ENCODE data around the gene GNAZ. TPM values are rescaled to one million over a fixed set of nuclear protein-coding genes. Genes with fewer than 3 reads are reported as not detected.
A peak's percentile ranks its signal among the peaks of the same experiment; 100 is the strongest.

GNAZ gene
- total RNA-seq, 1 experiment from 2014 or later: 5.0 TPM

DNA sequence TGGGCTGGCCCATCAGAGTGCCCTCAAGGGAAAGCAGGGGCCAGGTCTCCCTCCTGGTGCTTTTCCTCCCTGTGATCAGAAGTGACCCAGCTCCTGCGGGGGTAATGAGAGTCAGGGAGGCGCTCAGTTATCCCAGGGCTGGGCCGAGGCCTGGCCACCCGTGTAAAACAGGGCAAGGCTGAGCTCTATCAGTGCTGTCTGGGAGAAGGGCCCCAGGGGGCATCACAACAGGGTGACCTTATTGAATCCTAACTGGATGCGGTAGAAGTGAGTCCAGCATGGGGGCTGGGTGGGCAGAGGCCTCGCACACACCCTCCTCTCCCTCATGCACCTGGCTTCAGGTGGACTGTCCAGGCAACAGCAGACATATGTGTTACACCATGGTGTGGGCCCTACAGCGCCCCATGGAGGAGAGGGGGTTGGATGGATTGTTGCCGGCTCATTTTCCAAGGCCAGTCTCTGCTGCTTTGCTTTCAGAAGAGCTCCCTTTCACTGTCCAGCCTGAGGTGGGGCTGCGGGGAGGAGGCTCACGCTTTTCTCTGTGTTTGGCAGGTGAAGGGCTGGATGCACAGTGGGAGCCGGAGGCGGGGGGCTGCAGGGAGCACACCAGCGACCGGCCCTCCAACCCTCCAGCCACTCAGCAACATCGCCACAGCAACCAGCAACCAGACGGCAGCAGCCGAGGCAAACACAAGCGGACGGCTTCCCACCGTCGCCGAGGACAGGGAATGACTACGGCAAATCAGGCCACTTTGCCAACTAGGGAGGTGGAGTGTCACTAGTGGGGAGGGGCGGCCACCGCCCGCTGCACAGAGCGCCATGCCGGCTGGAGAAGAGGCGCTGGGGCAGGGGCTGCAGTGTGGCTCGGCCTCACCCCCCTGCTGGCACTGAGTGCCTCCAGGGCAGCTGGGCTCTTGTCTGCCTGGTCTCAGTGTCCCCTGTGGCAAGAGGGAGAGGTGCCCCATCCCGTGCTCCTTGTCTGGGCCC, 24.7 kb downstream of the GNAZ start:
- H3K9me3 ChIP-seq (ENCODE audit: control insufficient read depth, low read depth, low read length): no peaks in the 10 kb centered on the region
- H3K9ac ChIP-seq (ENCODE audit: extremely low read depth, insufficient read length, low read length): no peak overlapping the region
- Mint-ChIP-seq H3K27me3 (ENCODE audit: low read depth) (no peaks in the 10 kb centered on the region; the same call in none of the 2 replicates), H3K4me3 (no peak overlapping the region), H3K27ac (peak overlapping the region in 2 of 3 experiments; percentile 39 to 55; a peak in 2 of 7 replicates), H3K4me1 (peaks cover 0 to 9% of the 10 kb centered on the region in 2 experiments; a peak in 2 of 4 replicates), H3K36me3 (ENCODE audit: insufficient read depth in 1 of 3, low read depth in 3 of 3) (peaks cover 0 to 13% (median 4%) of the 10 kb centered on the region in 3 experiments; a peak in 3 of 7 replicates), H3K9me3 (no peaks in the 10 kb centered on the region)
- H3K14ac ChIP-seq (ENCODE audit: insufficient read depth, low read length): no peak overlapping the region; the same call in 1 of the 2 replicates
- TF ChIP-seq, protein P1, sequence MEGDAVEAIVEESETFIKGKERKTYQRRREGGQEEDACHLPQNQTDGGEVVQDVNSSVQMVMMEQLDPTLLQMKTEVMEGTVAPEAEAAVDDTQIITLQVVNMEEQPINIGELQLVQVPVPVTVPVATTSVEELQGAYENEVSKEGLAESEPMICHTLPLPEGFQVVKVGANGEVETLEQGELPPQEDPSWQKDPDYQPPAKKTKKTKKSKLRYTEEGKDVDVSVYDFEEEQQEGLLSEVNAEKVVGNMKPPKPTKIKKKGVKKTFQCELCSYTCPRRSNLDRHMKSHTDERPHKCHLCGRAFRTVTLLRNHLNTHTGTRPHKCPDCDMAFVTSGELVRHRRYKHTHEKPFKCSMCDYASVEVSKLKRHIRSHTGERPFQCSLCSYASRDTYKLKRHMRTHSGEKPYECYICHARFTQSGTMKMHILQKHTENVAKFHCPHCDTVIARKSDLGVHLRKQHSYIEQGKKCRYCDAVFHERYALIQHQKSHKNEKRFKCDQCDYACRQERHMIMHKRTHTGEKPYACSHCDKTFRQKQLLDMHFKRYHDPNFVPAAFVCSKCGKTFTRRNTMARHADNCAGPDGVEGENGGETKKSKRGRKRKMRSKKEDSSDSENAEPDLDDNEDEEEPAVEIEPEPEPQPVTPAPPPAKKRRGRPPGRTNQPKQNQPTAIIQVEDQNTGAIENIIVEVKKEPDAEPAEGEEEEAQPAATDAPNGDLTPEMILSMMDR (conservative IDR thresholded peaks at IDR 0.05): no peak
- no peak overlapping the region for H2AK5ac ChIP-seq (ENCODE audit: insufficient read length, low read length)
- no peak overlapping the region for H3K18ac ChIP-seq (ENCODE audit: insufficient read length, low read depth, low read length)
- H3K79me1 ChIP-seq (ENCODE audit: insufficient read depth, low read depth, low read length, poor library complexity, severe bottlenecking): no peaks in the 10 kb centered on the region
- no CpG with 5 or more reads among the region's 31 CpGs for WGBS (ENCODE audit: extremely low coverage, insufficient read length, low lambda C conversion rate)
- H4K91ac ChIP-seq (ENCODE audit: insufficient read length, low read depth, low read length): no peak overlapping the region
- no peaks in the 10 kb centered on the region for H3K79me2 ChIP-seq (ENCODE audit: insufficient read depth, low read length)
- H4K8ac ChIP-seq (replicated peaks; ENCODE audit: insufficient read length, low read depth, low read length): no peak overlapping the region
- H2BK15ac ChIP-seq (ENCODE audit: low read depth, low read length): no peak overlapping the region
- H2AFZ ChIP-seq (ENCODE audit: low read length): no peak overlapping the region
- H2BK20ac ChIP-seq (ENCODE audit: low read depth, low read length, poor library complexity, severe bottlenecking): no peak overlapping the region
- H2BK12ac ChIP-seq (ENCODE audit: insufficient read length, low read depth, low read length): no peak overlapping the region
- H3K27me3 ChIP-seq (ENCODE audit: insufficient read depth, low read length): no peaks in the 10 kb centered on the region
- no peak overlapping the region for H3K23ac ChIP-seq (ENCODE audit: insufficient read length, low read depth, low read length)
- no peak overlapping the region for H4K5ac ChIP-seq (ENCODE audit: insufficient read length, low read depth, low read length)
- no peak overlapping the region for H3K4ac ChIP-seq (ENCODE audit: low read depth, low read length)
- H3T11ph ChIP-seq (ENCODE audit: low read length): no peak overlapping the region
- no peak overlapping the region for H2BK5ac ChIP-seq (ENCODE audit: insufficient read length, low read length)
- no peak for DNase-seq
- no peaks in the 10 kb centered on the region for H3K4me1 ChIP-seq (ENCODE audit: insufficient read depth, low read length)
- no peaks in the 10 kb centered on the region for H3K23me2 ChIP-seq (ENCODE audit: insufficient read length, low read depth, low read length, poor library complexity, severe bottlenecking)
- H3K4me2 ChIP-seq (ENCODE audit: insufficient read depth, insufficient read length, low read length): no peak overlapping the region
- peaks cover 3% of the 10 kb centered on the region for H4K20me1 ChIP-seq (ENCODE audit: control insufficient read depth, insufficient read depth, insufficient read length)
- no peak overlapping the region for H2BK120ac ChIP-seq (ENCODE audit: low read depth, low read length, poor library complexity, severe bottlenecking)
- H3K56ac ChIP-seq (ENCODE audit: insufficient read length, low read depth, low read length): no peak overlapping the region
- no peak overlapping the region for H3K27ac ChIP-seq (ENCODE audit: insufficient read length, low read depth, low read length)
